Upper lobe of left lung (tissue), 6 donors: ENCODE data around the gene FNDC3B. TPM values are rescaled to one million over a fixed set of nuclear protein-coding genes. Genes with fewer than 3 reads are reported as not detected.

Experiments
- ATAC-seq, 2 donors: fragments of 200-7000 bp; cut with Tn5 transposase; one replicate each; pipeline ENCODE4 v1.9.1; 2022; ENCODE audit warnings: mild to moderate bottlenecking in 2 of 2, moderate library complexity in 2 of 2; ENCODE audit not compliant: low FRiP score in 2 of 2
- DNase-seq, 2 donors: peaks; one replicate each; pipeline ENCODE4 v3.0.0-alpha.2; 2019 to 2020
- H3K27ac ChIP-seq, 4 donors: fragments of 200-600 bp; sonication (generic); one replicate each; pipeline ENCODE4 v1.5.1; 2016 to 2019
- H3K27me3 ChIP-seq, 4 donors: fragments of 200-600 bp; sonication (generic); one replicate each; pipeline ENCODE4 v1.5.1; 2017 to 2019
- H3K36me3 ChIP-seq, 4 donors: fragments of 200-600 bp; sonication (generic); one replicate each; pipeline ENCODE4 v1.5.1; 2016 to 2019
- H3K4me1 ChIP-seq, 4 donors: fragments of 200-600 bp; sonication (generic); one replicate each; pipeline ENCODE4 v1.5.1; 2018 to 2019
- H3K4me3 ChIP-seq, 4 donors: fragments of 200-600 bp; sonication (generic); one replicate each; pipeline ENCODE4 v1.5.1; 2017 to 2019; ENCODE audit warnings: mild to moderate bottlenecking in 2 of 4, moderate library complexity in 1 of 4
- H3K9me3 ChIP-seq, 4 donors: fragments of 200-600 bp; sonication (generic); one replicate each; pipeline ENCODE4 v1.5.1; 2018 to 2019
- CTCF ChIP-seq, 6 experiments: fragments of 450-650 bp in 4 of 6; fragments of 200-600 bp in 2 of 6; sonication (generic) in 2 of 6; IDR thresholded peaks; one replicate each; pipeline ENCODE4 v1.5.1; 2016 to 2019; ENCODE audit warnings: antibody characterized with exemption in 6 of 6
- EP300 ChIP-seq, 4 donors: sonication (generic); formaldehyde crosslinking; IDR thresholded peaks; one replicate each; pipeline ENCODE4 v1.5.1; 2017; ENCODE audit warnings: antibody characterized with exemption in 4 of 4, control low read depth in 2 of 4
- POLR2A ChIP-seq, 4 donors: fragments of 450-650 bp; IDR thresholded peaks; one replicate each; pipeline ENCODE4 v1.5.1; 2016 to 2017; ENCODE audit warnings: antibody characterized with exemption in 4 of 4, mild to moderate bottlenecking in 2 of 4
- POLR2AphosphoS5 ChIP-seq, 2 donors: sonication (generic); formaldehyde crosslinking; IDR thresholded peaks; one replicate each; pipeline ENCODE4 v1.5.1; 2017; ENCODE audit warnings: antibody characterized with exemption in 2 of 2
- WGBS, 2 donors: methylation state at CpG; one replicate each; pipeline ENCODE4 v1.1.5; 2017 to 2018; 5-methylcytosine and 5-hydroxymethylcytosine counted together
- total RNA-seq, 6 donors: library from RNA; depleted of rRNA in 4 of 6; stranded (reverse); fragments of >200 nt in 4 of 6; gene quantifications; one replicate each; pipeline versions ENCODE4 v1.1.0 to v1.2.1, GENCODE V29; 2016 to 2021
- donor health status: DM: no; HTN: no; CAD: no; lungs with moderate emphysema.
- donor health status: DM: no; HTN: yes; CAD: no; lungs with severe emphysema.

FNDC3B gene
- total RNA-seq, 6 donors from 2014 or later, result 73.3 to 167 (median 119) TPM

GRCh38 chr3:172282850-172283249 is 243.5 kb downstream of the FNDC3B start:
- Histone ChIP-seq H3K4me1 (peaks cover 3 to 29% (median 11%) of the 10 kb centered on the region in 4 donors), H3K4me3 (no peak overlapping the region), H3K9me3 (no peaks in the 10 kb centered on the region), H3K27ac (no peak overlapping the region), H3K36me3 (peaks cover 0 to 11% (median 0%) of the 10 kb centered on the region in 4 donors), H3K27me3 (no peaks in the 10 kb centered on the region)
- DNase-seq (no peak), ATAC-seq (no peak)
- 90 to 99% methylated on average over 3 of the region's 3 CpGs for whole genome bisulfite sequencing, 2 donors
- TF ChIP-seq EP300 (IDR thresholded peaks at IDR 0.05) (no peak), CTCF (IDR thresholded peaks at IDR 0.05) (no peak), POLR2A (IDR thresholded peaks at IDR 0.05) (no peak), POLR2AphosphoS5 (IDR thresholded peaks at IDR 0.05) (no peak)

- TF ChIP-seq EP300 (IDR thresholded peaks at IDR 0.05) (no peak), POLR2AphosphoS5 (IDR thresholded peaks at IDR 0.05) (no peak), CTCF (IDR thresholded peaks at IDR 0.05) (no peak), POLR2A (IDR thresholded peaks at IDR 0.05) (no peak)
- Histone ChIP-seq H3K27me3 (no peaks in the 10 kb centered on the region), H3K27ac (no peak overlapping the region), H3K4me1 (peaks cover 0 to 25% (median 11%) of the 10 kb centered on the region in 4 donors), H3K9me3 (no peaks in the 10 kb centered on the region), H3K4me3 (no peak overlapping the region), H3K36me3 (peaks cover 0 to 21% (median 0%) of the 10 kb centered on the region in 4 donors)
- WGBS, 2 donors, result 64 to 71% methylated on average over 5 of the region's 5 CpGs
- no peak for ATAC-seq
- DNase-seq, result no peak
Observed at GRCh38 chr3:172283841-172284357, 244.5 kb downstream of the FNDC3B start.

DNA sequence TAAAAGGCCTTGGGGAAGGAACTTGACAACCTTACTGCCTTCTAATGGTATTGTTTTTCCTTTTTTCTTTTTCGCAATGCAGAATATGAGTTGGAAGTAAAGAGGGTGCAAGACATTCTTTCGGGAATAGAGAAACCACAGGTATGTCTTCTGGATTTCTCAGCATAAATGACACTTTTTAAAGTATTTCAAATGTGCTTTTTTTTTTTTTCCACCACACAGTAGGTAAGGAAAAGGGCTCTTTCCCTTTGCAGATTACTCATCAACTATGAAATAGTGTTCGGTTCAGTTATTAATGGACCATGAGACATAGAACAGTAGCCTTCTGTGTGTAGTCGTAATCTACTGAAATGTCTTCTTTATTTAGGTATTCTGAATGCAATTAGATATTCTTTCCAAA is 246.5 kb downstream of the FNDC3B start:
- Histone ChIP-seq H3K36me3 (peaks cover 0 to 25% (median 0%) of the 10 kb centered on the region in 4 donors), H3K27ac (no peak overlapping the region), H3K4me3 (no peak overlapping the region), H3K4me1 (peaks cover 0 to 24% (median 12%) of the 10 kb centered on the region in 4 donors), H3K9me3 (no peaks in the 10 kb centered on the region), H3K27me3 (no peaks in the 10 kb centered on the region)
- WGBS, 2 donors, result 84 to 88% methylated on average over 4 of the region's 4 CpGs
- no peak for ATAC-seq
- DNase-seq, result no peak
- TF ChIP-seq EP300 (IDR thresholded peaks at IDR 0.05) (no peak), POLR2AphosphoS5 (IDR thresholded peaks at IDR 0.05) (no peak)

DNA sequence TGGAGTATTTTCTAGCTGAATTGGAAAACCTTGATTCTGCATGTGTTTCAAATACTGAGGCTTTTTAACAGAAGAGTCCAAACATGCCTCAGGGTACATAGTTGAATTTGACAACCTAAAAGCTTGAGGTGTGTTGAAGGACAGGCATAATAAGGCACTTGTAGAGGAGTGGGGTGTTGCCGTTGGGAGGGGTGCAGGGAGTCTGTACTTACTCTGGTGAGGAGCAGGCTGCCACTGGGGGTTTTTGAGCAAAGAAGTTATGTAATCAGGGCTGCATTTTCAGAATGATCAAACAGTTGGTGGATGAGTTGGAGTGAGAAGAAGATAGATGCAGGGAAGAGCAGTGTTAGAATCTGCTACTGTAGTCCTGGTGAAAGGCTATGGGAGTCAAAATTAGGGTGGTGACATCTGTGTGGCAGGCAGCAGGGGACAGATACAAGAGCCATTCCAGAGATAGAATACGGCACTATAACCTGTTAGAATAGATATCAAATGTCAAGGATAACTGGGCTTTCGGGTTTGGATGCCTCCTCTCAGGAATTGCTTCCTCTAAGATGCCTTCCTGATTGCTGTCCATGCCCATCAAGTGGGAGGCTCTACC is 247.3 kb downstream of the FNDC3B start:
- peaks cover 0 to 24% (median 13%) of the 10 kb centered on the region in 4 donors for H3K4me1 ChIP-seq

More for the DNA sequence above, 247.3 kb downstream of the FNDC3B start:
- 70 to 80% methylated on average over 3 of the region's 3 CpGs for WGBS, 2 donors
- TF ChIP-seq POLR2AphosphoS5 (IDR thresholded peaks at IDR 0.05) (no peak), CTCF (IDR thresholded peaks at IDR 0.05) (no peak), EP300 (IDR thresholded peaks at IDR 0.05) (no peak), POLR2A (IDR thresholded peaks at IDR 0.05) (no peak)
- Histone ChIP-seq H3K9me3 (no peaks in the 10 kb centered on the region), H3K36me3 (peaks cover 0 to 25% (median 0%) of the 10 kb centered on the region in 4 donors), H3K4me3 (no peak overlapping the region), H3K27me3 (no peaks in the 10 kb centered on the region), H3K27ac (no peak overlapping the region)
- ATAC-seq (no peak), DNase-seq (peak in 1 of 2 donors; percentile 31)
